CD14-positive monocyte (primary cell): ENCODE measurements around the gene RNF135. TPM values are rescaled to one million over a fixed set of nuclear protein-coding genes. Genes with fewer than 3 reads are reported as not detected.
"Not testable (repeated sequence)": the region's sequence is repeated elsewhere in the genome, so short reads cannot be mapped to it uniquely, and the experiment has no call there.

ENCODE experiments used
- DNase-seq, 3 donors: peaks; one replicate each; pipeline ENCODE4 v3.0.0-alpha.2; 2011 to 2022
- H2AFZ ChIP-seq: 2 replicates; pipeline ENCODE4 v1.6.0; 2012; ENCODE audit warnings: mild to moderate bottlenecking, low read depth, low read length, inconsistent platforms; ENCODE audit not compliant: insufficient read depth, poor library complexity, severe bottlenecking
- H3K27ac ChIP-seq, 2 donors: 1 replicate in 1 of 2; 2 replicates in 1 of 2; pipeline ENCODE4 v1.5.1; 2012 to 2013; ENCODE audit warnings: low read length in 2 of 2, control low read depth in 1 of 2, inconsistent platforms in 1 of 2, low read depth in 1 of 2, mild to moderate bottlenecking in 1 of 2
- H3K27me3 ChIP-seq, 2 donors: one replicate each; pipeline versions ENCODE4 v1.6.0 to v1.6.1; 2011 to 2013; ENCODE audit warnings: low read length in 2 of 2; ENCODE audit not compliant: control insufficient read depth in 2 of 2, insufficient read depth in 2 of 2
- H3K36me3 ChIP-seq, 2 donors: replicated peaks in 1 of 2; 1 replicate in 1 of 2; 2 replicates in 1 of 2; pipeline versions ENCODE4 v1.5.1 to v1.6.1; 2012 to 2013; ENCODE audit warnings: low read length in 2 of 2, control low read depth in 1 of 2, inconsistent platforms in 1 of 2, mild to moderate bottlenecking in 1 of 2; ENCODE audit not compliant: insufficient read depth in 2 of 2, control insufficient read depth in 1 of 2
- H3K4me1 ChIP-seq, 2 donors: 1 replicate in 1 of 2; 2 replicates in 1 of 2; pipeline versions ENCODE4 v1.5.1 to v1.6.1; 2012 to 2013; ENCODE audit warnings: low read length in 2 of 2, control low read depth in 1 of 2, inconsistent platforms in 1 of 2, mild to moderate bottlenecking in 1 of 2, moderate library complexity in 1 of 2; ENCODE audit not compliant: insufficient read depth in 2 of 2, control insufficient read depth in 1 of 2
- H3K4me2 ChIP-seq: replicated peaks from 2 replicates; pipeline ENCODE3; 2012; ENCODE audit warnings: low read length, moderate library complexity, mild to moderate bottlenecking; ENCODE audit not compliant: poor library complexity, severe bottlenecking; ENCODE audit errors: extremely low read depth
- H3K4me3 ChIP-seq, 3 experiments: fragments of 200-600 bp in 1 of 3; sonication (generic) in 1 of 3; replicated peaks in 1 of 3; 1 replicate in 2 of 3; 2 replicates in 1 of 3; pipeline ENCODE4 v1.5.1; 2011 to 2013; ENCODE audit warnings: low read length in 3 of 3, mild to moderate bottlenecking in 3 of 3, control low read depth in 2 of 3, low read depth in 2 of 3, inconsistent platforms in 1 of 3, moderate library complexity in 1 of 3
- H3K79me2 ChIP-seq: 2 replicates; pipeline ENCODE4 v1.6.0; 2012; ENCODE audit warnings: mild to moderate bottlenecking, control low read depth, inconsistent platforms, low read length, moderate library complexity; ENCODE audit not compliant: insufficient read depth
- H3K9ac ChIP-seq: 2 replicates; pipeline ENCODE4 v1.6.0; 2017; ENCODE audit warnings: low read length, mild to moderate bottlenecking; ENCODE audit not compliant: insufficient read depth, poor library complexity, severe bottlenecking
- H3K9me3 ChIP-seq, 2 donors: replicated peaks in 1 of 2; 1 replicate in 1 of 2; 2 replicates in 1 of 2; pipeline versions ENCODE4 v1.5.1 to v1.6.1; 2012 to 2013; ENCODE audit warnings: low read length in 2 of 2, control low read depth in 1 of 2; ENCODE audit not compliant: control insufficient read depth in 1 of 2, insufficient read depth in 1 of 2
- H4K20me1 ChIP-seq: 2 replicates; pipeline ENCODE4 v1.6.0; 2012; ENCODE audit warnings: mild to moderate bottlenecking, low read length, control low read depth, moderate library complexity; ENCODE audit not compliant: insufficient read depth
- H3K27ac Mint-ChIP-seq, 7 donors: one replicate each; pipeline ENCODE4 v1.8.0; 2020; ENCODE audit warnings: mild to moderate bottlenecking in 7 of 7, mixed read lengths in 7 of 7, moderate library complexity in 6 of 7, inconsistent platforms in 2 of 7
- H3K27me3 Mint-ChIP-seq, 3 donors: one replicate each; pipeline ENCODE4 v1.8.0; 2021 to 2022; ENCODE audit warnings: low read depth in 3 of 3, mild to moderate bottlenecking in 3 of 3, mixed read lengths in 3 of 3, moderate library complexity in 3 of 3, inconsistent platforms in 1 of 3
- H3K36me3 Mint-ChIP-seq, 2 donors: one replicate each; pipeline ENCODE4 v1.8.0; 2020; ENCODE audit warnings: mixed read lengths in 2 of 2, inconsistent platforms in 1 of 2, mild to moderate bottlenecking in 1 of 2
- H3K4me1 Mint-ChIP-seq: one replicate; pipeline ENCODE4 v1.8.0; 2020; ENCODE audit warnings: mild to moderate bottlenecking, mixed read lengths
- H3K4me3 Mint-ChIP-seq, 2 donors: one replicate each; pipeline ENCODE4 v1.8.0; 2020; ENCODE audit warnings: mild to moderate bottlenecking in 2 of 2, mixed read lengths in 2 of 2, moderate library complexity in 1 of 2
- H3K9me3 Mint-ChIP-seq, 7 donors: one replicate each; pipeline ENCODE4 v1.8.0; 2020 to 2022; ENCODE audit warnings: mixed read lengths in 7 of 7, mild to moderate bottlenecking in 6 of 7, moderate library complexity in 6 of 7, inconsistent platforms in 2 of 7
- CTCF ChIP-seq: fragments of 200-600 bp; IDR thresholded peaks from one replicate; pipeline ENCODE4 v1.8.0; 2022; ENCODE audit warnings: antibody characterized with exemption, mild to moderate bottlenecking
- WGBS: methylation state at CpG from one replicate; pipeline ENCODE4 v1.1.5; 2013; ENCODE audit warnings: missing lambda C conversion rate; ENCODE audit not compliant: insufficient coverage; 5-methylcytosine and 5-hydroxymethylcytosine counted together
- intact Hi-C, 2 donors: fragments of 100-400 bp; cut with micrococcal nuclease; formaldehyde crosslinking; loops; one replicate each; pipeline versions ENCODE4 v1.15.0 to v1.15.1; 2023
- polyA plus RNA-seq, 3 donors: library from polyadenylated mRNA; depleted of rRNA in 1 of 3; unstranded in 2 of 3; stranded (reverse) in 1 of 3; fragments of 300-500 nt in 2 of 3; fragments of >200 nt in 1 of 3; fragmentation: Illumina TruSeq in 2 of 3; gene quantifications; 1 replicate in 2 of 3; 2 replicates in 1 of 3; pipeline ENCODE4 v1.2.3, GENCODE V29; 2012 to 2021

RNF135 gene
- polyA plus RNA-seq, 3 donors = 51.4 to 74.8 (median 66.6) TPM

DNA sequence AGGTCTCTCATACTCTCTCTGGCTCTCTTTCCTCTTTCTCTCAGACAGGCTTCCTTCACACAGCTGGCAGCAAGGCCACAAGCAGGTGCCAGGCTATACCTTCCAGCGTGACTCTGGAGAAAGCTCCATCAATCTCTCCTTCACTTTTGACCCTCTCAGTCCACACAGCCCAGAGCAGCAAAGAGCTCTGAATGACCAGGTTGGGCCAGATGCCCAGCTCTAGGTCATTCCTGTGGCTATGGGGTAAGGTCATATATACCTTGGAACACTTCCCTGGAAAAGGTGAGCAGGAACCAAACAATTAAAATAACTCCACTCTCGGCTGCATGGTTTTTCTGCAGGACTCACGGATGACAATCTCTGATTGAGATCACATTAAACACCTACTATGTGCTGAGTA lies 40.3 kb upstream of the RNF135 start:
- intact Hi-C loops = no loop called here
- Histone ChIP-seq H4K20me1 (peaks cover 24% of the 10 kb centered on the region), H3K79me2 (no peaks in the 10 kb centered on the region), H3K27me3 (no peaks in the 10 kb centered on the region), H3K36me3 (peaks cover 75 to 95% of the 10 kb centered on the region in 2 donors), H3K4me3 (no peak overlapping the region), H3K27ac (no peak overlapping the region), H3K9me3 (no peaks in the 10 kb centered on the region), H3K4me2 (no peak overlapping the region), H3K9ac (no peak overlapping the region), H3K4me1 (peaks cover 10 to 12% of the 10 kb centered on the region in 2 donors), H2AFZ (no peak overlapping the region)
- H3K4me1 Mint-ChIP-seq = peaks cover 17% of the 10 kb centered on the region
- H3K9me3 Mint-ChIP-seq = no peaks in the 10 kb centered on the region
- H3K27ac Mint-ChIP-seq = no peak overlapping the region
- WGBS = no CpG with 5 or more reads among the region's 3 CpGs
- peaks cover 1 to 3% (median 2%) of the 10 kb centered on the region in 3 donors for H3K27me3 Mint-ChIP-seq
- H3K36me3 Mint-ChIP-seq = peaks cover 83 to 97% of the 10 kb centered on the region in 2 donors
- DNase-seq = no peak
- no peak for TF ChIP-seq CTCF
- no peak overlapping the region for H3K4me3 Mint-ChIP-seq

DNA sequence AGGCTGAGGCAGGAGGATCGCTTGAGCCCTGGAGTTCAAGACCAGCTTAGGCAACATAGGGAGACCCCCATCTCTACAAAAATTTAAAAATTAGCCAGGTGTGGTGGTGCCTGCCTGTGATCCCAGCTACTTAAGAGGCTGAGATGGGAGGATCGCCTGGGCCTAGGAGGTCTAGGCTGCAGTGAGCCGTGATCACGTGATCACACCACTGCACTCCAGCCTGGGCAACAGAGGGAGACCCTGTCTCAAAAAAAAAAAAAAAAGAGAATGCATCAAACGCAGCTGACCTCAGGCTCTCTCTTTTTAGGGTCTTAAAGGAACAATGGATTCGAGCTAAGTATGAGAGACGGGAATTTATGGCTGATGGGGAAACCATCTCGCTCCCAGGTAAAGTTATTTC lies 39.3 kb upstream of the RNF135 start:
- H3K27me3 Mint-ChIP-seq, H3K4me2 ChIP-seq, H3K9me3 Mint-ChIP-seq, H2AFZ ChIP-seq, H3K9me3 ChIP-seq, H3K4me3 ChIP-seq, H3K79me2 ChIP-seq, H3K4me3 Mint-ChIP-seq, DNase-seq, H3K27me3 ChIP-seq, H3K4me1 ChIP-seq, intact Hi-C loops, H3K27ac ChIP-seq, H3K9ac ChIP-seq, H3K4me1 Mint-ChIP-seq, H3K27ac Mint-ChIP-seq: not testable (repeated sequence)
- WGBS = 98% methylated on average over 7 of the region's 8 CpGs
- peaks cover 83 to 96% of the 10 kb centered on the region in 2 donors for H3K36me3 Mint-ChIP-seq
- Histone ChIP-seq H3K36me3 (peaks cover 76 to 95% of the 10 kb centered on the region in 2 donors), H4K20me1 (peaks cover 16% of the 10 kb centered on the region)
